NCI-H1092 treated with DMSO at 0.1 percent for 48 hours (cell line): Measurements from ENCODE around the gene KIRREL3.

Experiments used
- DNase-seq: peaks from one replicate; lab custom pipeline; 2025; lab: John Stamatoyannopoulos, UW

Gene KIRREL3

DNA sequence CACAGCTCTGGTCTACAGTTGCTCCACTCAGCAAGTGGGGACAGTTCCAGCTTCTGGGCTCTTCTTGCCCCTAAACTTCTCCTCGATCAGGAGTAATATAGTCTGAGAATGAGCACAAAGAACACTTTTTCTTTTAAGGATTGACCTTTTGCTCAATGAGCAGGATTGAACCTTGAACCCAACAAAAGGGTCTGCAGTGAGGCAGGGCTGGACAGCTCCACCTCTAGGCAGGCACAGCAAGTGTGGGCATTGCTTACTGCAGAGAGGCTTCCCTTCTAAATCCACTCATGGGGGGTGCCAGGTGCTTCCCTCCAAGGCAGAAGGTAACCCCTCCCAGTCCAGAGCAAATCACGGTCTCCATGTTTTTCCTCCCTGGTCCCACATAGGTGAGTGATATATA is 365.6 kb downstream of the KIRREL3 start:
- no peak for DNase-seq

DNA sequence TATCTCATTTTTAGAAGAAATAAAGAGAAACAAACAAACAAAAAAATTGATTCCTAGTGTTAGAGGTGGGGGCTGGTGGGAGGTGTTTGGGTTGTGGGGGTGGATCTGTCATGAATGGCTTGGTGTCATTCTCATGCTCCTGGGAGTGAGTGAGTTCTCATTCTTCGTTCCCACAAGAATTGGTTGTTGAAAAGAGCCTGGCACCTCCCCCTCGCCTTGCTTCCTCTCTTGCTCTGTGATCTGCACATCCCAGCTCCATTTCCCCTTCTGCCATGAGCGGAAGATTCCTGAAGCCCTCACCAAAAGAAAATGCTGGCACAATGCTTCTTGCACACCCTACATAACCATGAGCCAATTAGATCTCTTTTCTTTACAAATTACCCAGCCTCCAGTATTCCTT is 367.2 kb downstream of the KIRREL3 start:
- DNase-seq: no peak

DNA sequence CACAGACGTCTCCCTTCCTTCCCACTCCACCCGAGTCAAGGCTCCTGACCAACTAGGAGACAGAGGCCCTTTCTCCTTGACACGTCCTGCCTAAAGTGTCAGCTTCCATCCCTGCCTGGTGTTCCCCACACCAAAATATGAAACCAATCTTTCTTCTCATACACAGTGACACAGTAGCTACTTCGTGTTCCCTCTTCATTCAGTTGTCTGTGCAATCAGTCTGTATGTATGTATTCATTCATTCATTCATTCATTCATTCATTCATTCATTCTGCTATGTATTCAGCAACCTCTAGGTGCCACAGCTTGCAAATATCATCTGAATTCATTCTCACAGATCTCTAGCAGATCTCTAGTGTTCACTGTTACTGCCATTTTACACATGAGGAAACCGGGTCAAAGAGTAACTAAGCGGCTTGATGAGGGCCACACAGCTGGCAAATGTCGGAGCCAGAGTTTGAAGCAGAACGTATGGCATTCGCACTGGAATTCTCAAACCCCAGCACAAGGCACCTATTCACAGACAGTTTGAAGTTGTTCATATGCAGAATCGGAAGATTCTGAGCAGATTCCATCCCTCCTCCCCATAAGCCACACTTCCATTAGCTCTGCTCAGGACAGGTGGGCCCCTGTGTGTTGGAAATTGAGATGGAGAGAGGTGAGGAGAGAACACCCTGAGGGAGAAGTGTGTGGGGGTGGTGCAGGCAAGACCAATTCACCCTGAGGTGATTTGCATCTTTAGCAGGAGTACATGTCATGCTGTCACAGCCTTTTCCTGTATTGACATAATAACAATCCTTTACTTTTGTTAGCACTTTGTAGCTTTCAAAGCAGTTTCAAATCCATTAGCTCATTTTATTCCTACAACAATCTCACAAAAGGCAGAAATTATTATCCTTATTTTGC is 369.4 kb downstream of the KIRREL3 start:
- DNase-seq: no peak

DNA sequence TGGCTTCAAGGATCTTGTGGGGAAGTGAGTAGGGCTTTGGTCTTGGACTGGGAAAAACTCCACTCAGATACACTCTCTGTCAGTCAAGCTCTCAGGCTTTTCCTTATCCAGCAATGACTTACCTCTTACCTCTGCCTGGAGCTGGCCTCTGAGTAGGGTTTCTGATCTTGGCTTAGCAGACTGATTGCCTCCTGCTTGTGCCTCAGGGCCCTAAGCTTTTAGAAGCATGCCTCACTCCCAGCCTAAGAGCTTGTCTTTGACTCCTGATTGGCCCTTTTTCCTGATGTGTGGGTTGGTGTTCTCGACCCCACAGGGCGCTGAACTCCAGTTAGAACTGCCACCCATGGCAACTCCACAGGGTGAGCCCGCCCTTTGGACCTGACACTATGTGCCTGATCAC is 370.1 kb downstream of the KIRREL3 start:
- no peak for DNase-seq

DNA sequence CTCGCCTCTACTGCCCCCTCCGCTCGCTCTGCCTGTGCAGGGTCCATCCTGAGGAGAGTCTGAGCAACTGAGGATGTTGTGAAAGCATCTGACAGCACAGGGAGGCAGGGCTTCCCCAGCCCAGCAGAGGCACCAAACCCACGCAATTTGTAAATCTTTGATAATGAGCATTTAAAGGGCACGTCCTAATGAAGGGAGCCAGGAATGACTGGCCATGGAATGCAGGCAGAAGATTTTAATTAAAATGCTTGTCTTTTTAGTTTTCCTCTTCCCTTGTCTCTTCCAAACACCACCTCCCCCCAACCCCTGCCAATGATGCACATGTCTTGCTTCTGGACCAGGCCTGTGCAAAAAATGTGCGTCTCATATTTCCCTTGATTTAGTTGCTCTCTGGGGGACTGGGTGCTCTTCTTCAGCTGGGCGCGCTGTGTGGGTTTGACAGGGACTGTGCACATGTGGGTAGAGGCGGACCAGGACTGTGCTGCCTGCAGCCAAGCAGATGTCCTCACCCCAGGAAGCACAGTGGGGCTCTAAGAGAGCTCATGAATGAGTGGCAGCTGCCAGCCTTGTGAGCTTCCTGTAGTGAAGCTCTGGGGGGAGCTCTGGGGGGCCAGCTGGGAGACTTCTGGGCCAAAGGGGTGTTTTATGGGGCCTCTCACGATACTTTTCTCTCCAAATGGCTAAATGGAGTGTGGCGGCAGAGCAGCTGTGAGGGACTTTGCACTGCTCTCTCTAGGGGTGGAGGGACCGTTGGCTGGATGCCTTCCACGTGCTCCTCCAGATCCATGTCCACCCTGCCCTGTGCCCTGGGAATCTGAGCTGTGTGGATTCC is 371.6 kb downstream of the KIRREL3 start:
- peak; percentile 83 for DNase-seq

DNA sequence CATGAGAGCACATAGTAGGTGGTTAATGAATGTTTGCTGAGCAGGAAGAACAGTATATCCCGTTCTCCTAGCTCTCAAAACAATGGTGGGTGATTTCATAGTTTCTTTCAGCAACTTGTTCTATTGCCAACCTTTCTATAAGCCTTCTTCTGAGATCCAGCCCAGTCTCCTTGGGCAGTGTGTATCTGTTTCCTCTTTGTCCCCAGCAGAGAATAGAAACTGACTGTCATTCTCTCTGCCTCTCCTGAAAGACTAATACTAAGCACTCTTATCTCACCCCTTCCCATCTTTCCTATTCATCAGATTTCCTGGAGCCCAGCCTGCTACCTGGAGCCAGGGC is 372.1 kb downstream of the KIRREL3 start:
- DNase-seq: peak; percentile 36

DNA sequence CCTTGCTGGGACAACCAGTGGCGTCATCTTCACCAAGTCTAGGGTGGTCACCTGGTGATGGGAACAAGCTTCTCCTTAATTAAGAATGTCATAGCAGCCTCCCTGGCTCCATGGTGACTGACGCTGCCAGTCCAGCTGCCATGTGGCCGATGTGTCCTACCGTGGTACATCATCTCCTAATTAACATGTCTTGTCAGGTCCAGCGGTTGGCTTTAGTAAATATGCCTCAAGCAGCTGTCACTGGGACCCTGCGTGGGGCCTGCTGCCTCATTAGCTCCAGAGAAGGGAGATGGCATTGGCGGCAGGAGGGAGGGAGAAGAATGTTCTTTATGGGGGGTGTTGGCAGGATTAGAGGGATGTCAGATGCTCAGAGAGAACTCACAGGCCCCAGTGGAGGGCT is 373.1 kb downstream of the KIRREL3 start:
- no peak for DNase-seq

DNA sequence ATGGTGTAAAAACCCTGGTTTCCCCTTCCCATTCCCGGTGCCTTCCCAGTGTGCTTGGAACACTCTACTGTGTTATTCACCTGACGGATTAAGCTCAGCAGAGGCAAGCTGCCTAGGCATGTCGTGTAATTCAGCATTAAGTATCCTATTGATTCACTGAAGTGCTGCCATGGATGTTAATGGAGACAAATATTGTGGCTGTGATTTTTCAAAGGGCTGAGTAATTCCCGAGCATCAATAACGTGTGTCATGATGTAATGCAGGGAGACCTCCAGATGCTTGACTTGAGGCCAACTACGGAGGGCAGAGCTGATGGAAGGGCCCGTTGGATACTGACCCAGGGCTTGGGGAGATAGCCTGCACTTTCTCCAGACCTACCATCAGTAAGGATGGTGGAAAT is 376.1 kb downstream of the KIRREL3 start:
- no peak for DNase-seq

DNA sequence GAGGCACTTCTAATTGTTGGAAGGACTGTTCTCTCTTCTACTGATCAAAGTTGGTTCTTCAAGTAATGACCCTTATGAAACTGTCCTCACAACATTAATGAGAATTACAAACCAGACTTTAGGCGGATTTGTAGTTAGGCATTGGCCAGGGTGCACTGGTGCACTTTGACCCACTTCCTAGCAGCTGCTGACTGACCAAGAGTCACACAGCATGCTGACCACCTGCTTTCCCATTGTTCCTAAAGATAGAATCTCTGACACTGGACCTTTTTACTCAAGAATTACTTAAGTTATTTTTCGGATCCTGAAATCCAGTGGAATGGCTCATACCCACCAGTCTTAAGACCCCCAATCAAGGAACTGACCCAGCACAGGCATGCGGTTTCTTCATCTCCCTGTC is 381.1 kb downstream of the KIRREL3 start:
- DNase-seq: no peak

DNA sequence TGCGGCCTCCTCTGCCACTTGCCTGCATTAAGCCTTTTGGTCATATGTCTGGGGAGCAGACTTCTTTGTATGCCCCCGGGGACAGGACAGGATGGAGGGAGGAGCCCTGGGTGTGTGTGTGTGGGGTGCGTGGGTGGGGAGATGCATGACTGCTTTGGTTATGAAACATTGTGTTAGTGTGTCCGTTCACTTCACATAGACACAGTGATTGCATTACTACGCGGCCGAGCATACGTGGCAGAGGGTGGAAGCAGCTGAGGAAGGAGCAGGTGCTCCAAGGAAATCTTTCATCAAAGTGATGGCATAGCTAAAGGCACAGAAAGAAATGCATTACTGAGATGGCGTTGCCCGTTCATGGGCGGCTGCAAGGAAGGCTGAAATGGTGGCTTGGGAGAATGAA is 384.7 kb downstream of the KIRREL3 start:
- DNase-seq: no peak

DNA sequence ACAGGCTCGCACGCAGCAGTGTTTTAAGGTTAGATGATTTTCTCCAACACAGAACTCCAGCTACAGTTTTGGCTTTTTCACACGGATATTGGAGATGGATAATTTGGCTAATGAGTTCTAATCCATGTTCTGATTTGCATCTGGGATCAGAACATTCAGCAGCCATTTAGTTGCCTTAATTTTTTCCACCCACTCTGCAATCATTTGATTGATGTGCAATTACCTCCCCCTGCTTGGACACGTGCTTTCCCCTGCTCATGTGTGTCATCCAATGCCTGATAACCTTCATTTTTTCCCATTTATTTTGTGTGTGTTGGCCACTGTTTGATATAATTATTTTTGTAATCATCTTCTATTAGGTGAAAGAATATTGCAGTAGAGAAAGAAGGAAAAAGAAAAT is 387.3 kb downstream of the KIRREL3 start:
- no peak for DNase-seq

DNA sequence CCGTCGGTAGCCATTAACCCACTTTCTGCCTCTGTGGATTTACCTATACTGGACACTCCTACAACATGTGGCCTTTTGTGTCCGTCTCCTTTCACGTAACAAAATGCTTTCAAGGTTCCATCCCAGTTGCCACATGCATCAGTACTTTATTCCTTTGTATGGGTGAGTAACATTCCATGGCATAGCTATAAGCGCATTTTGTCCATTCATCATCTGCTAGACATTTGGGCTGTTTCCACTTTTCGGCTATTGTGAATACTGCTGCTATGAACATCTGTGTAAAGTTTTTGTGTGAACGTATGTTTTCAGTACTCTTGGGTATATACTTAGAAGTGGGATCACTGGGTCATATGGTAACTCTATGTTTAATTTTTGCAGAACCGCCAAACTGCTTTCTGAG is 387.9 kb downstream of the KIRREL3 start:
- DNase-seq: no peak

DNA sequence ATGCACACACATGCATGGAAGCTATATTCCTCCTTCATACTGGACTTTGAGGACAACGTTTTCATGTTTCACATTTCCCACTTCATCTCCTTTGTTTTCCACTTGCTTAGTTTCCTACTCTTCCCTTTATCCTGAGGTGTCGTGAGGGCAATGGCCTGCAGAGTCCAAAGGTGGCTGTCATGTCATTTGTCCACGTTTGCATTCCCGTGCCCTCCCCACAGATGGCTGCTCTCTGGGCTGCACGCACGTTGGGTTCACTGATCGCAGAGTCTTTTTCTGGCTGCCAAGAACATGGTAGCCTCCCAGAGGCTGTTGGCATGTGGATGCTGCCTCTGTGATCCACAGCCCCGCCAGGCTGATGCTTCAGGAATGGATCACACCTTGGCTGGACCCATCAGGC is 389.1 kb downstream of the KIRREL3 start:
- DNase-seq: no peak

DNA sequence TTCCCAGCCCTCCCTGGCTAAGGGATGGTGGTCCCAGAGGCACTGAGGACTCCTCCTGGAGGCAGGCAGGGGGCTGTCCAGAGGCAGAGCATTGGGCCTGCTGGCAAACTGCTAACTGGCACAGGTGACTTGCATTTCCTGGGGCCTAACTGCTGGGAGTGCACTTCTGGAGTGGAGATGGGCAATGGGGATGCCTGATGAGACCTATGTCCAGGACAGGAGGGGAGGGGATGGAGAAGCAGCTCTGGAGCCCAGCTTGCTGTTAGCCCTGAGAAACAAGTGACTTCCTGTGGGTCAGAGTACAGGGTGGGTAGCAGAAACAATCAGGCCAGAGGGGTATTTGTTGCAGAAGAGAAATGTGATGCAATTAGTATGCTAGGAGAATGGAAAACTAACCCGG is 391.9 kb downstream of the KIRREL3 start:
- DNase-seq: no peak

DNA sequence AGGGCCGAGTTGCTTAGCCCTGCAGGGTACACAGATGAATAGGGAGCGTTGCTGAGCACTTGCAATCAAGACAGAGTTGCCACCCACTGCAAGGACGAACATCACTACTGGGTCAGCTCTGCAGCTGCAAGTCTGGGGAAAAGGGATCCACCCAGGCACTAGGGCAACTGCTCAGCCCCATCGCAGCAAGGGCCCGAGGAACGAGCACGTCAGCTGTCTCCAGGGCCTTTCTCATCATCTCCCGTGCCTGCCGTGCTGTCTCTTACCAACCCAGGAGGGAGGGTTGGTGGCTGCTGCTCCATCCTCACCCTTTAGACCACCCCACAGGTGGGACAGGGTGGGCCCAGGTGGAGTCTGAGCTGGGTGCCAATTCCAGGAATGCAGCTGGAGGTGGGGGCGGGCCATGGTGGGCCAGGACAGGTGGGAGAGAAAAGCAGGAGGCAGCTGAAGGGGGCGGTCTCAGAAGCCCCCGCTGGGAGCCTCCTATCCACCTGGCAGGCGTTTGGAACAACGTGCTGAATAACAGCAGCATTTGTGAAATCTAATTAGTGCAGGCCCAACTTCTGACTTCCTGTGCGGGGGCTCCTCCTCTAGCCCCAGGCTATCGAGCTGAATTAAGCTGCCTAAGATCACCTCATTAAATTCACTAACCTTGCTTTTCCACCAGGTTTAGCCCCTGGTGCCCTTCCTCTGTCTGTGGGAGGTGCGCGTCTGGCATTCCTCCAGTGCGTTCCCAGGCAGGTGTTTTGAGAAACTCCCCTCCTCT is 392.6 kb downstream of the KIRREL3 start:
- DNase-seq: no peak

DNA sequence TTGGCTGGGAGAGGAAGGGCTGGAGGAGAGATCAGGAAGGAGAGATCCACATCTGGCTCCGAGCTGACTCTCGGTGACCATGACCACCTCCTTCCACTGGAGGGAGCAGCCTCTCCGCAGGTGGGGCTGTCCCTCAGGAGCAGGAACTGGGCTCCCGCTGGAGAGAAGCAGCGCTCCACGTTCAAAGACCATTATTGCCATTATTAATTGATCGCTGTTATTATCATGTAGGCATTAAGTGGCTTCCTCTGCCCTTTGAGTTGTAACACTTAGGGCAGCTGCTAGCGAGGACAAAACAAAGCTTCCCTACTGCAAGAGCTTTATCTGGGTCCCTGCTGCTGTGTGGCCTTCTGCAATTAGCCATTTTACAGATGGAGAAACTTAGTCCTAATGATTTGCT is 393.2 kb downstream of the KIRREL3 start:
- DNase-seq: peak; percentile 68

DNA sequence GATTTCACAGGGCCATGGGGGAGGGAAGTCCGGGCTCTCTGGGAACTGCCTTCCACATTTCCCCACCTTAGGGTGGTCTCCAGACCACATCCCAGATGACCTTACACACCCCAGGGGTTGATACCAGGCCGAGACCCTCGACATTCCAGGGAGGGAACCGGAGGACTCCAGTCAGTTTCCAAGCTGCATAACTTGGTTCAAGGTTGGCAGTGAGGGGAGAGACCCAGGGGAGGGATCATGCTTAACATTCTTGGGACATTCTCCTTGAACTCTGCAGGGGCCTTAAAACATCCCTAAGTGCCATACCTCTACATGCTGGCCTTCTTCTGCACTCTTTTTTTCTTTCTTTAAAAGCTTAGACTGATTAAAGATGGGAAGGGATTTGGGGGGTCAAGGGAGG is 394.1 kb downstream of the KIRREL3 start:
- no peak for DNase-seq

DNA sequence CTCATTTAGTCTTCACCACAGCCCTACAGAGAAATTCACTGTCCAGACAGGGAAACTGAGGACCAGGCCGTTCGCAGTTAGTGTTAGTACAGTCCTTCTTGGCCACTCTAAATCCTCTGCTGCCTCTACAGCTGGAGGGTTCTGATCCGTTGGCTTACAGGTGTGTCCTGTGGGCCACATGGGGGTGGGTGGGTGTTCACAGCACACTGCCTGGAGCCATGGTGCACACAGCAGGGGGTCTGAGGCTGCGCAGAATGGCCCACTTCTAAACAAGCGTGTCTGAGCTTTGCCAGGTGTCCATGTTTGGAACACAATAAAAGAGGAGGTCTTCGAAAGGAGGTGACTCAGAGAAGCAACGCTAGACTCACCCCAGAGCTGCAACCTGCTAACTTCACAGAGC is 396.1 kb downstream of the KIRREL3 start:
- DNase-seq: peak; percentile 48

DNA sequence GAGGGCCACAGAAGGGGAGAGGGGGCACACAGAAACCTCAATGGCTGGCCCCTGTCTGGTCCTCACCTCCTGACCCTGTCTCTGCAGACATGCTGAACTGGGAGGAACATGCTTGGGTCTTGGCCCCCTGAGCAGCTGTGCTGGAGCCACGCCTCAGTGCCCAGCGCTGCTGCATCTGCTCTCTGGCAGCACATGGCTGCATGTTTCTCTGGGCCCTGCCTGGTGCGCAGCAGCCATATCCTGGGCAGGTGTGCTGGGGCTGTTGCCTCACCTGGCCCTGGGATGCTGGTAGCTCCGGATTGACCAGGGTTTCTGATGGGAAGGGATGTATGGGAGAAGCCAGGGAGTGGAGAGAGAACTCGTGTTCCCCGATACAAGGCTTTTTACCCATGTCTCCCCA is 397.1 kb downstream of the KIRREL3 start:
- DNase-seq: no peak

DNA sequence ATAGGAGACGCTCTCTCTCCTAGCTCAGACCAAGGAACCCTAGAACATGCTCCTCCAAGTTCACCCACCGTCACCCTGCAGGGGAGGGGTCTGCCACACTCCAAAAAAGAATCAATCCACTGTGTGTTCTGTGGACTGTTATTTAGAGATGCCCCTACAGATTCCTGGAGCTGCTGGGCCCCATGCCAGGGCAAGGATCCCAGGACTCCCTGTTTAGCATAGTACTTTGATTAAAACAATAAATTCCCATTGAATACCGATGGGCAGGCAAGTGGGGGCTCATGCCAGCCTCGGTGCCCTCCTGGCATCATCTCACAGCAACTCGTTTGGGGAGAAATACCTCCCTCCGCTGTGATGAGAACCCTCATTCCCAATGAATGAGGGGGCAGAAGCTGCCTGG is 397.6 kb downstream of the KIRREL3 start:
- DNase-seq: no peak

DNA sequence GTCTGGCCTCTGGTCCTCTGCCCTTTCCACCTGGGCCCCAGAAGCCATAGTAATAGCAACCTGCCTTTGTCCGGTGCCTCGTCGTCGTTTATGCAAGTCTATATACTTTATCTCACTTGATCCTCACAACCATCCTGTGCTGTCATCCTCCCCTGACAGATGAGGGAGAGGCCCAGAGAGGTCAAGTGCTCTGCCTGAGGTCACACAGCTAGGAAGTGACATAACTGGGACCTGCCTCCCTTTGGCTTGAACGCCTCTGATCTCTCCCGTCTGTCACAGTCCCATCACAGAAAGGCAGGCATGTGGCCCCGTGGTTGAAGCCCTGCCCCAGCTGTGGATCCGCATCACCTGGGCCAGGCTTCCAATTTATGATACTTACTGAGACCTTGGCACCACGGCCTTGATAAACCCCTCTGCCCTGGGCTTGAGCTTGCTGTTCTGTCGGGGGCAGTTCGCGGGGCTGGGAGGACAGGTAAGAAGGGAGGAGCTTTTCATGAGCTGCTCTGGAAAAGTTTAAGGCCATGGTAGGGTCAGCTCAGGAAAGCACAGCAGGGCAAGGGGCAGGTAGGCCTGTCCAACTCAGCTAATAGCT is 398.1 kb downstream of the KIRREL3 start:
- no peak for DNase-seq

DNA sequence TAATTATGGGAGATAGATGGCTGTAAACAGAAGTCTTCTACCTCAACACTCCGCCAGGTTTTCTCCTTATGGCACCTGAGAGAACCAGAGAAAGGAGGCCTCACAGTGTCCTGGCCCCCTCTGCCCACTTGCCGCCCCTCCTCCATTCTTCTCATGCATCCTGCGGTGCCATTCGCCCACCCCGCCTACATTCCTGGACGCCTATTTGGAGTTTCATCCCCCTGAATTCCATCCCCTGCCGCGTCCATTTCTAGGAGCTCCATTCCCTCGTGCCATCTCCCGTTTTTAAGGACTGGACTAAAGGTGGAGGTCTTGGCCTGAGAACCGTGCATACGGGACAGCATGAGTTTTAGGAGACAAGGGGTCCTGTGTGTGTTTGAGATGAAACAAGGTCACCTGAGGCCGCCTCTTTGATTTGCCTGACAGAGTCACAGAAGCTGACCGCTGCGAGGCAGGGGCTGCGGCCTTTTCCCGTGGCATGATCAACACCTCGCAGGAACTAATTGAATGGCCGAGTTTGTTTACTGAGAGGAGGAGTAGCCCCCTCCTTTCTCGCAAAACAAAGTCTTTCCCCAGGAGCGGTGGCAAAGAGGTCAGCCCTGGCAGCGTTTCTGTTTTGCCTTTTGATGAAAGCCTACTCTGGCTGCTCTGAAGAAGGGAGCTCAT is 398.9 kb downstream of the KIRREL3 start:
- peak; percentile 70 for DNase-seq
